ENCODE data around the gene SOX6.

DNA sequence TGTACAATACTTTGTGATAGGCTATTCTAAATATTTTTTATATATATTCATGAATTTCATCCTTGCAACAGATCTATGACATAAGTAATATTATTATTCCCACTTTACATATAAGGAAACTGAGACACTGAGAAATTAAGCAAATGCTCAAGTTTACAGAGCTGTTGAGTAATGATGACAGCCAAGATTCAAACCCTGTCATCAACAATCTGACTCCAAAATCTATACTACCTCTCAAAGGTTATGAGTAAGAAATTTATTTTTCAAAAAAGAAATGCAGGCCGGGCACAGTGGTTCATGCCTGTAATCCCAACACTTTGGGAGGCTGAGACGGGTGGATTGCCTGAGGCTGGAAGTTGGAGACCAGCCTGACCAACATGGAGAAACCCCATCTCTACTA is 22.6 kb upstream of the SOX6 start:
- TF ChIP-seq, protein P1, sequence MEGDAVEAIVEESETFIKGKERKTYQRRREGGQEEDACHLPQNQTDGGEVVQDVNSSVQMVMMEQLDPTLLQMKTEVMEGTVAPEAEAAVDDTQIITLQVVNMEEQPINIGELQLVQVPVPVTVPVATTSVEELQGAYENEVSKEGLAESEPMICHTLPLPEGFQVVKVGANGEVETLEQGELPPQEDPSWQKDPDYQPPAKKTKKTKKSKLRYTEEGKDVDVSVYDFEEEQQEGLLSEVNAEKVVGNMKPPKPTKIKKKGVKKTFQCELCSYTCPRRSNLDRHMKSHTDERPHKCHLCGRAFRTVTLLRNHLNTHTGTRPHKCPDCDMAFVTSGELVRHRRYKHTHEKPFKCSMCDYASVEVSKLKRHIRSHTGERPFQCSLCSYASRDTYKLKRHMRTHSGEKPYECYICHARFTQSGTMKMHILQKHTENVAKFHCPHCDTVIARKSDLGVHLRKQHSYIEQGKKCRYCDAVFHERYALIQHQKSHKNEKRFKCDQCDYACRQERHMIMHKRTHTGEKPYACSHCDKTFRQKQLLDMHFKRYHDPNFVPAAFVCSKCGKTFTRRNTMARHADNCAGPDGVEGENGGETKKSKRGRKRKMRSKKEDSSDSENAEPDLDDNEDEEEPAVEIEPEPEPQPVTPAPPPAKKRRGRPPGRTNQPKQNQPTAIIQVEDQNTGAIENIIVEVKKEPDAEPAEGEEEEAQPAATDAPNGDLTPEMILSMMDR (IDR thresholded peaks at IDR 0.05; ENCODE audit: low read depth, low read length), result no peak
- TF ChIP-seq EZH2phosphoT487 (IDR thresholded peaks at IDR 0.05; ENCODE audit: low read depth), result no peak
